ENCODE measurements around the gene SMS. TPM values are rescaled to one million over a fixed set of nuclear protein-coding genes. Genes with fewer than 3 reads are reported as not detected.

SMS gene
- total and polyA plus RNA-seq, 2 of the 4 experiments (the other 2 are of a cell fraction) = 176 to 230 TPM

DNA sequence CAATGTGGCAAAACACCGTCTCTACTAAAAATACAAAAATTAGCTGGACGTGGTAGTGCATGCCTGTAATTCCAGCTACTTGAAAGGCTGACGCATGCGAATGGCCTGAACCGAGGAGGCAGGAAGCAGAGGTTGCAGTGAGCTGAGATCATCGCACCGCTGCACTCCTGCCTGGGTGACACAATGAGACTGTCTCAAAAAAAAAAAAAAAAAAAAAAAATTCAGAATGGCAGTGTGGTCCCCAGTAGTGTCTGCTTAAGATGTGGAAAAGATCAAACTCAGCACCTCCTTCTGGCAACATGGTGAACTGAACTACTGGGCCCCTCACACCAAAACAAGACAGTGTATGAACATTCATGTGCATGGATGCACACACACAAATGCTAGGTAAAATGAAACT, 32.2 kb downstream of the SMS start:
- ATAC-seq (ENCODE audit: low read depth) (peak; percentile 72), DNase-seq (peak; percentile 83)
- no peak overlapping the region for H2AK9ac ChIP-seq (replicated peaks; ENCODE audit: low read depth, low read length, poor library complexity)
- peak overlapping the region; percentile 64; the same call in 1 of the 2 replicates for H4K5ac ChIP-seq (ENCODE audit: low read depth, low read length)
- peak overlapping the region; percentile 35; the same call in 1 of the 2 replicates for H3K23ac ChIP-seq (ENCODE audit: low read depth, low read length)
- peak overlapping the region; percentile 14; the same call in 1 of the 2 replicates for H2BK20ac ChIP-seq (ENCODE audit: low read depth, low read length)
- H4K8ac ChIP-seq (ENCODE audit: low read depth in 2 of 2, low read length in 2 of 2) = peak overlapping the region in 1 of 2 experiments; percentile 7; a peak in 1 of 4 replicates
- peaks cover 33% of the 10 kb centered on the region for H4K20me1 ChIP-seq (ENCODE audit: insufficient read depth, low read length)
- intact Hi-C loops (cut with micrococcal nuclease) = loop anchor here (2.0 to 10.0 kb wide), 2 partner anchors 30 to 228 kb away; no protein-coding TSS in a partner anchor
- H3K4me2 ChIP-seq (ENCODE audit: low read depth, low read length) = no peak overlapping the region
- no peak overlapping the region for H3K9ac ChIP-seq (ENCODE audit: low read depth, low read length)
- peaks cover 5% of the 10 kb centered on the region; the same call in 1 of the 2 replicates for H3K4me1 ChIP-seq (ENCODE audit: control insufficient read depth, insufficient read depth, low read length)
- no peak overlapping the region for H4K91ac ChIP-seq (ENCODE audit: insufficient read depth, low read depth, low read length)
- H3K14ac ChIP-seq (replicated peaks; ENCODE audit: low read depth, low read length) = 0 out of 2 replicates have a peak overlapping the region, but pooled peaks have one; percentile 19
- H2BK15ac ChIP-seq (ENCODE audit: low read depth, low read length) = no peak overlapping the region; the same call in 2 of the 3 replicates
- dilution Hi-C loops (cut with HindIII; ENCODE audit: low sequenced_read_pairs, unreplicated experiment) = no loop called here
- H3K79me1 ChIP-seq (ENCODE audit: low read depth in 1 of 2, low read length in 2 of 2) = peaks cover 0 to 24% of the 10 kb centered on the region in 2 experiments; a peak in 3 of 4 replicates
- CTCF ChIA-PET = interaction anchor here (0.6 to 1.1 kb wide), 3 partner anchors 13 to 151 kb away, joined by 4 to 7 read pairs (median 4); no protein-coding TSS in a partner anchor
- no peak overlapping the region for H3K4me3 ChIP-seq (ENCODE audit: insufficient read depth, low read depth, low read length)
- no CpG with 5 or more reads among the region's 7 CpGs for WGBS, 2 experiments (ENCODE audit: extremely low coverage in 2 of 2, insufficient read length in 1 of 2)
- POLR2A ChIA-PET (ENCODE audit: unreplicated experiment) = interaction anchor here (0.6 kb wide), 1 partner anchor 482 kb away, joined by 5 read pairs; no protein-coding TSS in a partner anchor
- H3K9me3 ChIP-seq (ENCODE audit: control insufficient read depth, insufficient read depth, low read length) = no peaks in the 10 kb centered on the region
- in situ Hi-C loops (cut with MboI; ENCODE audit: low sequenced_read_pairs) = loop anchor here (5.0 to 10.0 kb wide), 2 partner anchors 130 to 1448 kb away; no protein-coding TSS in a partner anchor
- H3K27me3 ChIP-seq (ENCODE audit: control insufficient read depth, insufficient read depth, low read length) = 0 out of 2 replicates have a peak, but pooled peaks cover 2% of the 10 kb centered on the region
- H3K9me1 ChIP-seq (ENCODE audit: insufficient read depth, low read length) = no peaks in the 10 kb centered on the region
- H3K56ac ChIP-seq (ENCODE audit: extremely low read depth, insufficient read depth, low read length) = no peak overlapping the region
- H2BK5ac ChIP-seq (ENCODE audit: low read depth, low read length, poor library complexity, severe bottlenecking) = peak overlapping the region; percentile 38
- H2BK120ac ChIP-seq (ENCODE audit: low read depth, low read length) = peak overlapping the region; percentile 39; the same call in 1 of the 2 replicates
- H3K4ac ChIP-seq (ENCODE audit: low read depth, low read length) = peak overlapping the region; percentile 45; the same call in 1 of the 2 replicates
- H3K36me3 ChIP-seq (ENCODE audit: control insufficient read depth, insufficient read depth, low read length) = peaks cover 36% of the 10 kb centered on the region
- H2AK5ac ChIP-seq (ENCODE audit: low read depth, low read length) = 0 out of 2 replicates have a peak overlapping the region, but pooled peaks have one; percentile 20
- peak overlapping the region; percentile 55; the same call in 1 of the 2 replicates for H3K18ac ChIP-seq (ENCODE audit: low read depth, low read length)
- TF ChIP-seq CHD1 (IDR thresholded peaks at IDR 0.05; ENCODE audit: low read depth, low read length) (no peak), CEBPB (IDR thresholded peaks at IDR 0.05; ENCODE audit: low read depth, low read length) (peak; percentile 45; the same call in 1 of the 2 replicates), FOS (IDR thresholded peaks at IDR 0.05; ENCODE audit: low read depth, low read length) (no peak), RAD21 (IDR thresholded peaks at IDR 0.05; ENCODE audit: low read length) (no peak)
- TF ChIP-seq, protein P1, sequence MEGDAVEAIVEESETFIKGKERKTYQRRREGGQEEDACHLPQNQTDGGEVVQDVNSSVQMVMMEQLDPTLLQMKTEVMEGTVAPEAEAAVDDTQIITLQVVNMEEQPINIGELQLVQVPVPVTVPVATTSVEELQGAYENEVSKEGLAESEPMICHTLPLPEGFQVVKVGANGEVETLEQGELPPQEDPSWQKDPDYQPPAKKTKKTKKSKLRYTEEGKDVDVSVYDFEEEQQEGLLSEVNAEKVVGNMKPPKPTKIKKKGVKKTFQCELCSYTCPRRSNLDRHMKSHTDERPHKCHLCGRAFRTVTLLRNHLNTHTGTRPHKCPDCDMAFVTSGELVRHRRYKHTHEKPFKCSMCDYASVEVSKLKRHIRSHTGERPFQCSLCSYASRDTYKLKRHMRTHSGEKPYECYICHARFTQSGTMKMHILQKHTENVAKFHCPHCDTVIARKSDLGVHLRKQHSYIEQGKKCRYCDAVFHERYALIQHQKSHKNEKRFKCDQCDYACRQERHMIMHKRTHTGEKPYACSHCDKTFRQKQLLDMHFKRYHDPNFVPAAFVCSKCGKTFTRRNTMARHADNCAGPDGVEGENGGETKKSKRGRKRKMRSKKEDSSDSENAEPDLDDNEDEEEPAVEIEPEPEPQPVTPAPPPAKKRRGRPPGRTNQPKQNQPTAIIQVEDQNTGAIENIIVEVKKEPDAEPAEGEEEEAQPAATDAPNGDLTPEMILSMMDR (conservative IDR thresholded peaks at IDR 0.05; ENCODE audit: low read depth, low read length) = peak; percentile 13; the same call in 1 of the 2 replicates
- TF ChIP-seq, protein P2, sequence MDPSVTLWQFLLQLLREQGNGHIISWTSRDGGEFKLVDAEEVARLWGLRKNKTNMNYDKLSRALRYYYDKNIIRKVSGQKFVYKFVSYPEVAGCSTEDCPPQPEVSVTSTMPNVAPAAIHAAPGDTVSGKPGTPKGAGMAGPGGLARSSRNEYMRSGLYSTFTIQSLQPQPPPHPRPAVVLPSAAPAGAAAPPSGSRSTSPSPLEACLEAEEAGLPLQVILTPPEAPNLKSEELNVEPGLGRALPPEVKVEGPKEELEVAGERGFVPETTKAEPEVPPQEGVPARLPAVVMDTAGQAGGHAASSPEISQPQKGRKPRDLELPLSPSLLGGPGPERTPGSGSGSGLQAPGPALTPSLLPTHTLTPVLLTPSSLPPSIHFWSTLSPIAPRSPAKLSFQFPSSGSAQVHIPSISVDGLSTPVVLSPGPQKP (IDR thresholded peaks at IDR 0.05; ENCODE audit: borderline replicate concordance, low read depth, low read length) = no peak
- peak overlapping the region; percentile 17; the same call in 1 of the 2 replicates for H3K27ac ChIP-seq (ENCODE audit: insufficient read depth, low read length)
- BruUV-seq (replicated peaks) = no TSS peak
- H2AFZ ChIP-seq (replicated peaks; ENCODE audit: low read length, poor library complexity) = no peak overlapping the region
